ENCODE data around the gene PIK3C2G.

GRCh38 chr12:18457362-18457761, 196.0 kb downstream of the PIK3C2G start:
- TF ChIP-seq POLR2A (IDR thresholded peaks at IDR 0.05; ENCODE audit: low read depth, low read length) (no peak), CEBPB (IDR thresholded peaks at IDR 0.05; ENCODE audit: low read depth, low read length) (no peak), CHD1 (IDR thresholded peaks at IDR 0.05; ENCODE audit: low read depth, low read length) (no peak), MAZ (IDR thresholded peaks at IDR 0.05; ENCODE audit: borderline replicate concordance, low read depth, low read length) (no peak), MXI1 (IDR thresholded peaks at IDR 0.05; ENCODE audit: borderline replicate concordance, low read depth, low read length) (no peak), BHLHE40 (IDR thresholded peaks at IDR 0.05; ENCODE audit: low read depth, low read length) (no peak), RAD21 (IDR thresholded peaks at IDR 0.05; ENCODE audit: low read length) (no peak), MAFK (IDR thresholded peaks at IDR 0.05; ENCODE audit: low read depth, low read length) (no peak), SMC3 (IDR thresholded peaks at IDR 0.05; ENCODE audit: low read depth, low read length) (no peak), RCOR1 (IDR thresholded peaks at IDR 0.05; ENCODE audit: insufficient replicate concordance, low read length) (no peak), FOS (IDR thresholded peaks at IDR 0.05; ENCODE audit: low read depth, low read length) (no peak)
- TF ChIP-seq, protein P1, sequence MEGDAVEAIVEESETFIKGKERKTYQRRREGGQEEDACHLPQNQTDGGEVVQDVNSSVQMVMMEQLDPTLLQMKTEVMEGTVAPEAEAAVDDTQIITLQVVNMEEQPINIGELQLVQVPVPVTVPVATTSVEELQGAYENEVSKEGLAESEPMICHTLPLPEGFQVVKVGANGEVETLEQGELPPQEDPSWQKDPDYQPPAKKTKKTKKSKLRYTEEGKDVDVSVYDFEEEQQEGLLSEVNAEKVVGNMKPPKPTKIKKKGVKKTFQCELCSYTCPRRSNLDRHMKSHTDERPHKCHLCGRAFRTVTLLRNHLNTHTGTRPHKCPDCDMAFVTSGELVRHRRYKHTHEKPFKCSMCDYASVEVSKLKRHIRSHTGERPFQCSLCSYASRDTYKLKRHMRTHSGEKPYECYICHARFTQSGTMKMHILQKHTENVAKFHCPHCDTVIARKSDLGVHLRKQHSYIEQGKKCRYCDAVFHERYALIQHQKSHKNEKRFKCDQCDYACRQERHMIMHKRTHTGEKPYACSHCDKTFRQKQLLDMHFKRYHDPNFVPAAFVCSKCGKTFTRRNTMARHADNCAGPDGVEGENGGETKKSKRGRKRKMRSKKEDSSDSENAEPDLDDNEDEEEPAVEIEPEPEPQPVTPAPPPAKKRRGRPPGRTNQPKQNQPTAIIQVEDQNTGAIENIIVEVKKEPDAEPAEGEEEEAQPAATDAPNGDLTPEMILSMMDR (conservative IDR thresholded peaks at IDR 0.05; ENCODE audit: low read depth, low read length) = no peak
- TF ChIP-seq, protein P2, sequence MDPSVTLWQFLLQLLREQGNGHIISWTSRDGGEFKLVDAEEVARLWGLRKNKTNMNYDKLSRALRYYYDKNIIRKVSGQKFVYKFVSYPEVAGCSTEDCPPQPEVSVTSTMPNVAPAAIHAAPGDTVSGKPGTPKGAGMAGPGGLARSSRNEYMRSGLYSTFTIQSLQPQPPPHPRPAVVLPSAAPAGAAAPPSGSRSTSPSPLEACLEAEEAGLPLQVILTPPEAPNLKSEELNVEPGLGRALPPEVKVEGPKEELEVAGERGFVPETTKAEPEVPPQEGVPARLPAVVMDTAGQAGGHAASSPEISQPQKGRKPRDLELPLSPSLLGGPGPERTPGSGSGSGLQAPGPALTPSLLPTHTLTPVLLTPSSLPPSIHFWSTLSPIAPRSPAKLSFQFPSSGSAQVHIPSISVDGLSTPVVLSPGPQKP (IDR thresholded peaks at IDR 0.05; ENCODE audit: borderline replicate concordance, low read depth, low read length) = no peak

Data from IMR-90 (cell line).